Activated CD4-positive, alpha-beta T cell treated with anti-CD3 and anti-CD28 coated beads, Interleukin-10, Interleukin-2, amounts not matched to agents 100 ng/mL and 50 ng/mL, durations not matched to agents 16 hours and 8 hours (primary cell): ENCODE results near the gene KCNQ1.

ENCODE experiments used
- DNase-seq: peaks from one replicate; pipeline ENCODE4 v3.0.0-alpha.2; 2020

The KCNQ1 gene

DNA sequence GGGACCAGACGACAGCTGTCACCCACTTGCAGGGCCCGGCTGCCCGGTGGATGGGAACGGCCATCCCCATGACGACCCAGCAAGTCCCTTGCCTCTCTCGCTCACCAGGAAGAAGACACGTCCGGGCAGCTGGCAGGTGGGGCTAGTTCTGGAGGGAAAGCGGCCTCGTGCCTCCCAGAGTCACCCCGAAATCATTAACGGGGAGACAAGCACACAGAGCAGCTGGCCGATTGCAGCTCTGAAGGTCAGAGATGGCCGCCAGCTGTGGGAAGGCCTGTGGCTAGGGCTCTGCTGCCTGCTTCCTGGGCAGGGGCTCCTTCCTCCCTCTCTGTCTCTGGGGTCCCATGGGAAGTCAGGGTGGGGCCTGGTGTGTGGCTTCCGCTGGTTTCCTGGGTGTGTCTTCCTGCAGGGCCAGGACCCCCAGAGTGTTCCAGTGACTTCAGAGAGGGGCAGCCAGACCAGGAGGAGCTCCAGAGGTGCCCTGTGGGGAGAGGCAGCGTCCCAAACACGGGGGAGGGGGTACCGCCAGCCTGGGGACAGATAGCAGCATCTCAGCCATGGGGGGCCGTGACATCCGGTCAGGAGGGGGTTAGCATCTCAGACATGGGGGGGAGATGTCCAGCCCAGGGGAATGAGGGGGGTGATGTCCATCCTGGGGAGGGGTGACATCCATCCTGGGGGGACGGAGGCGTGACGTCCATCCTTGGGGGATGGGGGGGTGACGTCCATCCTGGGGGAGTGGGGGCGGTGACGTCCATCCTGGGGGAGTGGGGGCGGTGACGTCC lies 114.9 kb downstream of the KCNQ1 start:
- DNase-seq = no peak

DNA sequence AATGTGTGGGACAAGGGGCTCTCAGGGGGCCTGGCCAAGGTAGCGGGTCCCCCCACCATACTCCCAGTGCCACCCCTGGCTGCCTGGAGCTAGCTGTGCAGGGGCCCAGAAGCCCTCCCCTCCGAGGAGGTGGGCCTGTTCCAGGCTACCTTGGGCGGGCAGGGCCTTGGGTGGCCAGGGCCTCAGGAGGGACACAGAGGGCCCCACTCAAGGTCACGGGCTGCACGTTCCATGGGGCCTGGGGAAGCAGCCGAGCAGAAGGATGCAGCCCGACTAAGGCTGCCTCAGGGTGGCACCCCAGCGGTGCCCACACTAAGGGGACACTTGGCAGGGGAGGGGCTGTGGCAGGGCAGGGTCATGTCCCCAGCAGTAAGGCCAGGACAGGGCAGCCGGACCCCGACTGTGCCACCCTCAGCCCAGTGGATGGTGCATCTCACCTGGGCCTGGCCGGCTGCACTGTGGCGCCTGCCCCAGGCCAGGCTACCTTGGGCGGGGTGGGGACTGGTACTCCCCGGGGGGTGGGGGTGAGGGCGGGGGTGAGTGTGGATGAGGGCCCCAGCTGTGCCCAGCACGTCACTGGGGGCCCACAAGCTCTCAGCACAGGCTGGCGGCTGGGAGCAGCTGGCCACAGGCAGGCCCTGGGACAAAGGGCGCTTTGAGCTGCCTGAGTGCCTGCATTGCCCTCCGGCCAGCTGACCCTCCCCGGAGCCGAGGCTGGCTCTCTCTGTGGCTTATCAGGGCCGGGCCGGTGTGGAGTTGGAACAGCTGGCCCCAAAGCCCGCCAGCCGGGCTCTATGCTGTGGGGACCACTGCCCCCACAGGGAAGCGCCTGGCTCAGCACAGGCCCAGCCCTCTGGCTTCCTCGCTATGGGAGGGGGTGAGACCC lies 117.1 kb downstream of the KCNQ1 start:
- no peak for DNase-seq

DNA sequence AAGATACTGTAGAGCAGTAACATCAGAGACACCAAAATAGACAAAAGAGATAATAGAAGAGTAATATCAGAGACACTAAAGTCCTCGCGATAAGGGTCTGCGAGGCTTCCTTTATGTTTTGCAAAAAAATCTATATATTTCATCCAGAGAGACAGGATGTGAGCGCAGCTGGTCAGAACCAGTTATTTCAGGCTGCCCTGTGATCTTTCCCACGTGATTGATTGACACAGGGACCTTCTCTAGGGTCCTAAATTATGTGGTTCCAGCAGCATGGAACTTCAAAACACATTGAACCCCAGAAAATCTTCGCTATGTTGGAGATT lies 118.0 kb downstream of the KCNQ1 start:
- no peak for DNase-seq

DNA sequence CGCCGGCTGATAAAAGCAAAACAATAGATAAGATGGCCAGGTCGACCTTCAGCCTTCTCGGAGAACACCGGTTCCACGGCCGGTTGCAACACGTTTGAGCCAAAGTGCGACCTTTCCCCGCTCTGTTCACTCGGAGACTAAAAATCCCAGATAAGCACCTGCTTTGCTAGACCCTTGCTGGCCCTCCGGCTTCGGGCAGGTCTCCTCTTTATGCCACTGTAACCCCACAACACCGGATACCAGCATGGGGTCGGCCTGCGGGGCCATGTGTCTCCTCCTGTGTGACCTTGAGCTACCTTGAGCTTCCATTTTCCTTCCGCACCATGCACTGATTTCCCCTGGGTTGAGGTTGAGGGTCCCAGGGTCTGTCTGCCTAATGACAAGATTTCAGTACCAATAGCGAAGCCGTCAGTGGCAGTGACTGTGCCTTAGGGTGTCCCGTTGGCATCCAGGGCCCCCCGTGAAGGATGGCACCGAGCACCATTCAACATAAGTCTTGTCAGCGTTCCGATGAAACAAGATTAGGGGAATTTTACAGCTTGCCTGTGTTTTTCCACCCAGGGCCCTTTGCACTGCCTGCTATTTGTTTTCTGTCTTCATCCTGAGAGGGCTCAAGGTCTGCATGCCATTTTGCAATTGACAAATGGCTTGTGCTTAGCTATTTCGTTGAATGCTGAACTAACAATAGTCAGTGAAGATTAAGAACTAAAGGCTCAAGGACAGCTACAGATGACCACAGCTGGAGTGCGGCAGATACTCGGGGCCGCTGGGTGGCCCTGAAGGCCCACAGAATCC lies 118.6 kb downstream of the KCNQ1 start:
- DNase-seq = no peak

DNA sequence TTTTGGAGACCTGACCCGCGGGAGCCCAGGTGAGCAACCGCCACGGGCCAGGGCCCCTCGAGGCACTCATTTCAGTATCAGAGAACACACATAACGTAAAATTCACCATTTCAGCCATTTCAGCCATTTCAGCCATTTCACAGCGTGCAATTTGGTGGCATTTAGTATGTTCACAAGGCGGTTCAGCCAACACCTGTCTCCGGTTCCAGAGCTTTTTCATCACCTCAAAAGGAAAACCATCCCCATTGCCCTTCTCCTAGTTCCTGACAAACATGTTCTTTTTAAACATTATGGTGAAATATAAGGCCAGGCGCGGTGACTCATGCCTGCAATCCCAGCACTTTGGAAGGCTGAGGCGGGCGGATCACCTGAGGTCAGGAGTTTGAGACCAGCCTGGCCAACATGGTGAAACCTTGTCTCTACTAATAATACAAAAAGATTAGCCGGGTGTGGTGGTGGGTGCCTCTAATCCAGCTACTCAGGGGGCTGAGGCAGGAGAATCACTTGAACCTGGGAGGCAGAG lies 119.3 kb downstream of the KCNQ1 start:
- no peak for DNase-seq

DNA sequence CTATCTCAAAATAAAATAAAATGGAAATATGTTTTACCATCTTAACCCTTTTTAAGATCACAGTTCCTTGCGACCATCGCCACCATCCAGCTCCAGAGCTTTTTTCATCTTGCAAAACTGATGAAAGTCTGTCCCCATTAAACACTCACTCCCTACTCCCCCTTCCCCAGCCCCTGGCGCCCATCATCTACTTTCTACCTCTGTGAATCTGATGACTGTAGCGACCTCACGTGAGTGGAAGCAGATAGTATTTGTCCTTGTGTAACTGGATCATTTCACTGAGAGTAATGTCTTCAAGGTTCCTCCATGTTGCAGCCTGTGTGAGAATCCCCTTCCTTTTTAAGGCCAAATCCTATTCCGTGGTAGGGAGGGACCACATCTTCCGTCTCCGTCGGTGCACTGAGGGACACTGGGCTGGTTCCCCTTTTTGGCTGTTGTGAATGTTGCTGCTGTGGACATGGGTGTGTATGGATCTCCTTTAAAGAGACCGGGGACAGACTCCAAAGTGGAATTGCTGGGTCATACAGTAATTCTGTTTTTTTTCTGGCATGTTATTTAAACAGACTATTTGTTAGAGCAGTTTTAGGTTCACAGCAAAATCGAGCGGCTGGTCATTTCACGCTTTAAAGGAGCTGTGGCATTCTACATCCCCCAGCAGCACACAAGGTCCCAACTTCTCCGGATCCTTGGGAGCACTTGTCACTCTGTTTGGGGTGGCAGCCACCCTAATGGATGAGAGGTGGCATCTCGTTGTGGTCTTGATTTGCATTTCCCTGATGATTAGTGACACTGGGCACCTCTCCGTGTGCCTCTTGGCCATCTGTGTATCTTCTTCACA lies 120.0 kb downstream of the KCNQ1 start:
- no peak for DNase-seq

DNA sequence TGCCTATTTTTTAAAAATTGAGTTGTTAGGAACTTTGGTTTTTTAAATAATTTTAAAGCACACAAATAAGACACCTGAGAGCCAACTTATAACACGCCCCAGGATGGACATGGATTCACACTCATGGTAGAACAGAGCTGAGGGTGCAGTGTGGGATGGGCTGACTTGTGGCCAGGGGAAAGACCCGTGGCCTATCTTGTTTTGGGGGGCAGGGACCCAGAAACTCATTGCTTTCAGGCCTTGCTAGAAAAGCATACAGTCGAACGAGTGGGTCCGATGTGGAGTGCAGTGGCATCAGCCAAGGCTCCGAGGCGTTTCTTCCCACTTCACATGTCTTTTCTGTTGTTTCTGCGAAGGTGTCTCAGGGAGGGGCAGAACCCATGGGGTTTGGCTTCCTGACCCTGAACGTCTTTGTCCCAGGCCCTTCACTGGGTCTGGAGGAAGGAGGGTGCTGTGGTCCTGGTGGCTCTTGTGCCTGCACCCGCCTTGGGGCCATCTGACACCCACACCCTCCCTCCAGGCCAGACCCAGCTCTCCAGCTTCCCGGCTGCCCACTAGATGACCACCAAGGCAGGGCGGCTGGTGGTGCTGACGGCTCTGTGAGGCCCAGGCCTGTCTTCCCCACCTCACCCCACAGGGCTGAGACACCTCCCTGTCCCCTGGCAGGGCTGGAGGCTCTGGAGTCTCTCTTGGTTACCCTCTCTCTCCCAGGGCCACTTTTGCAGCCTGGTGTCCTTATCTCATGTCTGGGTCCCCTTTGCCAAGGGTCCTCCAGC lies 120.8 kb downstream of the KCNQ1 start:
- DNase-seq = no peak

DNA sequence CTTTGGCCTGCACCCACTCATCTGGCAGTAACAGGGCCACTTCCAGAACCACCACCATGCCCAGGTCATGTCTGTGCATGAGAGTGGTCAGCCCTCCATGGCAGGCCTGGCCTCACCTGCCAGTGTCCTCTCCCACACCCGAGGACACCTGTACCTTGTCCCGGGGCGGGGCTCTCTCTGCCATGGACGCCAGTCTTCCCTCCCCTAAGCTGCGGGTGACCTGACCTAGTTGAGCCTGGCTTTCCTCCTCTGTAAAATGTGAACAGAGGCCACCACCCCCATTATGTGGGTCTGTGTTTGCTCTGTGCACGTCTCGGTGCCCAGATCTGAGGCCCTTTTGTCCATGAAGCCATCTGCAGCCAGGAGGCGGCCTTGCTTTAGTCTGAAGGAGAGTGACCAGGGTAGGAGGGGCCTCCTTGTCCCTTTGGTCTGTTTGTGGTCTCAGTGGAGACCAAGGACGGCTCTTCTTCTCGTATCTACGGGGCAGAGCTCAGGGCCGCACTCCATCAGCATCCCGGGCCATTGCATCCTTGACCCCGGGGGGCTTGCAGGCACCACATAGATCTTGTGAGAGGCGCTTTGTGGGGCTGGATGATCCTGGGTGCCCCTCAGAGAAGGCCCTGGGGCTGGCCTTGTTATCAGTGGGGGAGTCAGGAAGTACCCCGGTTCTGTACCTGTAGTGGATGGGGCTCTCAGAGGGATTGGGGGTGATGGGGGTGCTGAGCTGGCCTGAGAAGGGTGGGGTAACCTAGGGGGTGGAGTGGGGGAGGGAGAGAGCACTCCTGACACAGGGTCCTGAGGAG lies 121.6 kb downstream of the KCNQ1 start:
- no peak for DNase-seq

DNA sequence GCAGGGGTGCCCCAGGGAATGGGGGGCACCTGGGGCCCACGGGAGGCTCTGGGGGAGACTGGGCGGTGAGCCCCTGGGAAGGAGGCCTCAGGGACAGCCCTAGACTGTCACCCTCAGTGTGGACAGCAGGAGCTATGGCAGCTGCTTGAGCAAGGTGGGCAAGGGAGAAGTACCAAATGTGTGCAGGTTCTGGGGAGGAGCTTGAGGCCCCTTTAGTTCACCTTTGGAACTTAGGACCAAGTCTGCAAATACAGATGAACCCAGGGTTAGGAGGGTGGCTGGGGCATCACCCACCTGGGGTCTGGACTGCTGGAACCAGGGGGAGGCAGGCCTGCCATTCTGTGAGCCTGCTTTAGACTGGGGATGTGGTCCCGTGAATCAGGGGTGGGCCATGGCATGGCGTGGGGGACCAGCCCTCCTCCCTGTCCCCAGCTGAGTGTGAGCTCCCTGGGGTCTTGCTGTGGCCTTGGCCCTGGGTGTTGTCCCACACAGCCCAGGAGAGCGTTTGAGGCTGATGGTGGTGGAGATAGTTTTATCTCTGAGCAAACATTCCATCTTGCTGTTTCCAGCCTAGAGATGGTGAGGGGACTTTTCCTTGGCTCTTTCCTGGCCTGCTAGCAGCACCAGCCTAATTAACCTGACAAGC lies 122.3 kb downstream of the KCNQ1 start:
- DNase-seq = no peak

DNA sequence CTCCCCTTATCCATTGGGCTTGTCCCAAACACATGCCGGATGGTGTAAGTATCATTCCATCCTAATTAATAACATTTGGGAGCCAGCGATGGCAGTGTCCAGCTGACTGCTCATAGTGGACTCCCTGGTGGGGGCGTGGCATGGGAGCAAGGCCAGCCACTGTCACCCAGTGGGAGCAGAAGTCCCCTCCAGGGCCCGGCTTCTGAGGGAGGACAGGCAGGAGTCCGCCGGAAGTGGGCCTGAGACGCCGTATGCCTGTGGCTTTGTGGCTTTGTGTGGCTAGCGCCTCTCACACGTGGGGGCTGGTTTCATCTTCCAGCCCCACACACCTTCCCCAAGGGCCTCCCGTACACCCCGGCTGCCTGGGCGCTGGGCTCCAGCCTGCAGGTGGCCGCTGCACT lies 124.5 kb downstream of the KCNQ1 start:
- DNase-seq = no peak

DNA sequence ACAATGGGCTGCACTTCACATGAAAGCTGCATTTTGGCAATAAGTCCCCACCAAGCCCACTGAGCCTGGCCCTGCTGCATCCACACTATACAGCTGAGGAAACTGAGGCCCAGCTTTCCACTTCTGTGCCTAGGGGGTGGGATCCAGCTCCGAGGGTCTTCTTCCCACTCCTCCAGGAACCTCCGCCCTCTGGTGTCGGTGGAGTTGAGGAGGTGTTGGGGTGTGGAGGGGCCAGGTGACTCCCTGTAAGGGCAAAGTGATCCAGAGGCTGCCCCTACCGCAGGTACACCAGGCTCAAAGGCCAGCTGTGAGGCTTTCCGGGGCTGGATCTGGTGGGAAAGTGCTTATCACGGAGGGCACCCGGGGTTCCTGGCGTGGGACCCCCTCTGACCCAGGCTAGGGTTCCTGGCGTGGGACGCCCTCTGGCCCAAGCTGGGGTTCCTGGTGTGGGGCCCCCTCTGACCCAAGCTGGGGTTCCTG lies 125.0 kb downstream of the KCNQ1 start:
- no peak for DNase-seq

DNA sequence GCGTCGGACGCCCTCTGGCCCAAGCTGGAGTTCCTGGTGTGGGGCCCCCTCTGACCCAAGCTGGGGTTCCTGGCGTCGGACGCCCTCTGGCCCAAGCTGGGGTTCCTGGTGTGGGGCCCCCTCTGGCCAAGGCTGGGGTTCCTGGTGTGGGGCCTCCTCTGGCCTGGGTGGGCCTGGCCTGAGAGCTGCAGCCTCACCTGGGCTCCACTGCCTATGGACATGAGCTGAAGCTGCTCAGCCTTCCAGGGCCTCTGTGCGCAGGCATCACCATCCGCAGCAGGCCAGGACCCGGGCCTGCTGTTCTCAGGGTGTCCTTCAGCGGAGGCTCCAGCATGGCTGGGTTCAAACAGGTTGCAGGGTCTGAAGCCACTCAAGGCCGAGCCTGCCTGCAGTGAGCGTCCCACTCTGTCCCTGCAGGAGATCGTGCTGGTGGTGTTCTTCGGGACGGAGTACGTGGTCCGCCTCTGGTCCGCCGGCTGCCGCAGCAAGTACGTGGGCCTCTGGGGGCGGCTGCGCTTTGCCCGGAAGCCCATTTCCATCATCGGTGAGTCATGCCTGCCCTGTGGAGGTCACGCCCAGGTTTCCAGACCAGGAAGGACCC lies 125.5 kb downstream of the KCNQ1 start:
- no peak for DNase-seq

DNA sequence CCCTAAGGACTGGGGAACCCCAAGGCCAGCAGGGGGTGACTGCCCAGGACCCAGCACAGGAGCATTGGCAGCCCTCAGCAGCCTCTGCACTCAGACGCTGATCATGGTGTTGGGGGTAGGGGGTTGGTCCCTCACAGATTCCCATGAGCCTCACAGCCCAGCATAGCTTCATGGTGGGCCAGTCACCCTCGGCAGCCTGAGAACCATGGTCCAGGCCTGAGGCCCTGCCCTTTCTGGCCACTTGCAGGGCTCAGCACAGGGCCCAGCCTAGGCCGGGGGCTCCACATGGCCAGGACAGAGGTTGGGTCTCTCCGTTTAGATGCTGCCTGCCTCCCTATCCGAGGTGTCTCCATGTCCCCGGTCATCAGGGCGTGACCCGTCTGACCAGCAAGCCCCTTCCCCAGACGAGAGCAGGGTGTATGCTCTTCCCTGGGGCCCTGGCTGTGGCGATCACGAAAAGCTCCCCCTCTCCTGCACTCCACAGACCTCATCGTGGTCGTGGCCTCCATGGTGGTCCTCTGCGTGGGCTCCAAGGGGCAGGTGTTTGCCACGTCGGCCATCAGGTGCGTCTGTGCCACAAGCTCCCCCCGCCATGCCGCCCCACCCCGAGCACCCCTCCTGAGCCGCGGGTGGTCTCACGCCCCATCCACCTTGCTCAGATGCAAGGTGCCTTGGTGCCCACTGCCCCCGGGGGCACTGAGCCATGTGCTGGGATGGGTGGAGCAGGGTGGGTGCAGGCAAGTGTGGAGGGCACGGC lies 126.2 kb downstream of the KCNQ1 start:
- DNase-seq = no peak

DNA sequence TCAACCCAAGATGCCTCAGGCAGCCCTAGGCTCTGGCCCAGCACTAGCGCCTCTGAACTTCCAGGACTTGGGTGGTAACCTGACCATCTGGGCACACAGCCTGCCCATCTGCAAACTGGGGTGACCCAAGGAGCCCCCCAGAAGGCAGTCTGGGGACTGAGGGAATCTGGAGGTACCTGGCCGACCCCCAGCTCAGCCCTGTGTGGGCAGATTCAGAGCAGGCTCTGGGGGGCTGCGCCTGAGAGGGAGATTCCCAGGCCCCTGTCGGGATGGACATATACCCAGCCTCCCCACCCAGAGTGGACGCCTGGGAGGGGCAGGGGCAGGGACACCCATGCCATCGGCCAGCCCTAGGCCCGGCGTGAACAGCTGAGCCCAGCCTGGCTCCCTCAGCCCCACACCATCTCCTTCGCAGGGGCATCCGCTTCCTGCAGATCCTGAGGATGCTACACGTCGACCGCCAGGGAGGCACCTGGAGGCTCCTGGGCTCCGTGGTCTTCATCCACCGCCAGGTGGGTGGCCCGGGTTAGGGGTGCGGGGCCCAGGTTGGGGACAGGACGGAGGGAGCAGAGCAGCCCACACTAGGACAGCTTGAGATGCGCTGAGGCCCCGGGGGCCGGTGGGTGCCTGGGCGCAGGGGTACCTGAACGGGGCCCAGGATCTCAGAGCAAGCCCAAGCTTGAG lies 126.9 kb downstream of the KCNQ1 start:
- no peak for DNase-seq

DNA sequence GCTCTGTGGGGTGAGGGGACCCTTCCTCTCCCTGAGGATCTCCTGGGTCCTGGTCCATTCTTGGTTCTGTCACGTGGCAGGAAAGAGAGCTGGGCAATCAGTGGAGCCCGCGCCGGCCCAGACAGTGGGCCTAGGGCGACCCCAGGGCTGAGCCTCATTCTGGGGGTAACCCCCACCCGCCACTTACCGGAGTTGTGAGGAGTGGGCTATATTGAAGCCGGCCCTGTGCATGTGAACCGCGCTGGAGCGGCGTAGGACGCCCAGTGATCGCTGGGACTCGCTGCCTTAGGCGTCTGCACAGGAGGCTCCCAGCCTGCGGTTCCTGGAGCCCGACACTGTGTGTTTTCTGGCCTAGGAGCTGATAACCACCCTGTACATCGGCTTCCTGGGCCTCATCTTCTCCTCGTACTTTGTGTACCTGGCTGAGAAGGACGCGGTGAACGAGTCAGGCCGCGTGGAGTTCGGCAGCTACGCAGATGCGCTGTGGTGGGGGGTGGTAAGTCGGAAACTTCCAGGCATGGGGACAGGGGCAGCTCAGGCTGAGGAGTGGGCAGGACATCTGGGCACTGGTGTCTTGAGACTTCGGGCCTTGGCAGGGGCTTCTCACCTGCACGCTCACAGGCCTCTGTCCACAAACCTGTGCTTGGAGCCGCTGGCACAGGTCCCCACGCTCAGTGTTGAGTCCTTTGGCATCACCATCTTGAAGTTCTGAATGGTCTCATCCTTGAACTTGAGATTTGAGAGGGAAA lies 127.9 kb downstream of the KCNQ1 start:
- no peak for DNase-seq

DNA sequence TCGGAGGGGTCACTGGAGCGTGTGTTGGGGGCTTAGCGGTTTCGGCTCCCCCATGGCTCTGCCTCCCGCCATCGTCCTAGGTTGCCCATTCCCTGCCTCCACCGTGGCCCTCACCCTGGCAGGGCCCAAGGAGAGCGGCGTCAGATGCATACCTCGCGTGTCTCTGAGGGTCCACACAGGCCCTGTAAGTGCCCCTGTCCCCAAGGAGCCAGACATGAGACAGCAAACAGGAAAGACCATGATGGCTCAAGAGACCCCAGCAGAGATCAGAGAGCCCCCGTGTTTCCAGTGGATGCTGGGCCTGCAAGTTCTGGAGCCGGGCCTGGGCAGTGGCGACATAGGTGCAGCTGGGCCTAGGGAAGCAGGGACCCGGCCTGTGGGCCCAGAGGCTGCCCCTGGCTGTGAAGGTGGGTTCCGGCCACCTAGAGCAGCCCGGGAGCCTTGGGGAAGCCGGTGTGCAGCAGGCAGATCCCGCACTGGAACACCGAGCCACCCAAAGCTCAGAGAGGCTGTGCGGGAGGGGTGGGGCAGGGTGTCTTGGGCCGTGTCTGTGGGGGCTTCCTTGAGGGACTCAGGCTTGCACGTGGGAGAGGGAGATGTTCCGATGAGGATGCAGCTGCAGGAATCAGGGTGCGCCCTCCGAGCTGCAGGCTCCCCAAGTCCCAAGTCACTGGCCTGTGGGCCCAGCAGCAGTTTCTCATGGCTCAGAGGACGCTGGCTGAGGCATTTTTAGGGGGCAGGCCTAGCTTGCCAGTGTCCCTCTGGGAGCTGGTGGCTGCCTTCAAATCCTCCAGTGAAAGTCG lies 128.6 kb downstream of the KCNQ1 start:
- no peak for DNase-seq
